GM12872 (cell line): ENCODE data around the gene PNRC2.

Experiments used
- CTCF ChIP-seq: IDR thresholded peaks from 3 replicates; pipeline ENCODE4 v1.5.1; 2011; ENCODE audit warnings: low read depth, mild to moderate bottlenecking, low read length, moderate library complexity; ENCODE audit not compliant: insufficient read depth

Gene PNRC2

GRCh38 chr1:23984417-23985186 lies 25.0 kb downstream of the PNRC2 start:
- TF ChIP-seq CTCF = no peak

- no peak for TF ChIP-seq CTCF
These were observed 29.6 kb downstream of the PNRC2 start for GRCh38 chr1:23989263-23989662.

- TF ChIP-seq CTCF = no peak
These were observed 35.8 kb downstream of the PNRC2 start for GRCh38 chr1:23995431-23995837.

- TF ChIP-seq CTCF = no peak
These were observed 37.1 kb downstream of the PNRC2 start for GRCh38 chr1:23996700-23997229.

- TF ChIP-seq CTCF = no peak
These were observed 38.2 kb downstream of the PNRC2 start for GRCh38 chr1:23997812-23998211.

GRCh38 chr1:23999156-23999671 lies 39.6 kb downstream of the PNRC2 start:
- no peak for TF ChIP-seq CTCF

- TF ChIP-seq CTCF = no peak
These were observed 43.1 kb downstream of the PNRC2 start for GRCh38 chr1:24002695-24003094.
